ENCODE results near the gene FES.

FES gene

GRCh38 chr15:90887037-90887481, 2.8 kb downstream of the FES start:
- TF ChIP-seq CTCF (IDR thresholded peaks at IDR 0.05; ENCODE audit: low read depth, low read length) = no peak
- DNase-seq (ENCODE audit: extremely low read depth, low read depth) = no peak

GRCh38 chr15:90889313-90889730, 5.0 kb downstream of the FES start:
- no peak for TF ChIP-seq CTCF (IDR thresholded peaks at IDR 0.05; ENCODE audit: low read depth, low read length)
- no peak for DNase-seq (ENCODE audit: extremely low read depth, low read depth)

- no peak for DNase-seq (ENCODE audit: extremely low read depth, low read depth)
- TF ChIP-seq CTCF (IDR thresholded peaks at IDR 0.05; ENCODE audit: low read depth, low read length) = no peak
Measured at GRCh38 chr15:90889736-90890456, 5.6 kb downstream of the FES start.

- TF ChIP-seq CTCF (IDR thresholded peaks at IDR 0.05; ENCODE audit: low read depth, low read length) = no peak
- no peak for DNase-seq (ENCODE audit: extremely low read depth, low read depth)
Measured at GRCh38 chr15:90890839-90891238, 6.5 kb downstream of the FES start.

GRCh38 chr15:90891346-90891949, 7.1 kb downstream of the FES start:
- no peak for TF ChIP-seq CTCF (IDR thresholded peaks at IDR 0.05; ENCODE audit: low read depth, low read length)
- no peak for DNase-seq (ENCODE audit: extremely low read depth, low read depth)

- no peak for DNase-seq (ENCODE audit: extremely low read depth, low read depth)
- TF ChIP-seq CTCF (IDR thresholded peaks at IDR 0.05; ENCODE audit: low read depth, low read length) = no peak
Measured at GRCh38 chr15:90892023-90892422, 7.7 kb downstream of the FES start.

- TF ChIP-seq CTCF (IDR thresholded peaks at IDR 0.05; ENCODE audit: low read depth, low read length) = no peak
- no peak for DNase-seq (ENCODE audit: extremely low read depth, low read depth)
Measured at GRCh38 chr15:90892498-90893174, 8.3 kb downstream of the FES start.
